Activated CD8-positive, alpha-beta memory T cell treated with anti-CD3 and anti-CD28 coated beads for 1 hour (primary cell): ENCODE results near the gene CGB7.
A peak's percentile ranks its signal among the peaks of the same experiment; 100 is the strongest.
"Not testable (repeated sequence)": the region's sequence is repeated elsewhere in the genome, so short reads cannot be mapped to it uniquely, and the experiment has no call there.

ENCODE experiments used
- DNase-seq, 2 donors: peaks; one replicate each; pipeline ENCODE4 v3.0.0-alpha.2; 2020; ENCODE audit warnings: low read depth in 1 of 2; ENCODE audit errors: extremely low read depth in 1 of 2

The CGB7 gene

DNA sequence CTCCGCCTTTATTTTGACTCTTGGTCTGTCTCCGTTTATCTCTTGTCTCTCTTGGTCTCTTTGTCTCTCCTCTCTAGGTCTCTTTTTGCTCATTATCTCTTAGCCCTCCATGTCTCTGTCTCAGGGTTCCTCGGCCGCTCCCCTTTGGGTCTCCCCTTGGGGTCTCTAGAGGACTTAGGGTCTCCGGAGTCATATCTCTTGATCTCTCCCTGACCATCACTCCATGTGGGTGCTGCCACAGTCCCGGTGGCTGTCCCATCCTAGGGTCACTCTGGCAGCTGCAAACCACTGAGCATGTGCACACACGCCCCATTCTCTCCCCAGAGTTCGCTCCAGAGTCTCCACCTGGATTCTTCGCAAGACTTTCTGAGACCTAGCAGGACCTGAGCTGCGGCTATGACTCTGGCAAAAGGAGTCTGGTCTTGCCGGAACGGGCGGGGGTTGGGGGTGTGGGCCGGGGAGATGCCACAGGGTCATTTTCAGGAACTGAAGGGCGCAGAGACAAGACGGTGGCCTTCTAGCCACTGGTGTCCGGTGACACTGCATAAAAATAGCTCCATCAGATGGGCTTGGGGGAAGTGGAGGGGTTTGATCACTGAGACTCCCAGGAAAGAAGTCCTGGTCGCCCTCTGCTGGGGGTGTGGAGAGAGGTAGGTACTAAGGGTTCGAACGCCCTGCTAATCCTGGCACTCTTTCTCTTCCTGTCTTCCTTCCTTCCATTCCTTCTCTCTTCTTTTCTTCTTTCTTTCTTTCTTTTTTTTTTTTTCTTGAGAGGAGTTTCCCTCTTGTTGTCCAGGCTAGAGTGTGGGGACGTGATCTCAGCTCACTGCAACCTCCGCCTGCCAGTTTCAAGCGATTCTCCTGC, 16.2 kb upstream of the CGB7 start:
- no peak for DNase-seq

DNA sequence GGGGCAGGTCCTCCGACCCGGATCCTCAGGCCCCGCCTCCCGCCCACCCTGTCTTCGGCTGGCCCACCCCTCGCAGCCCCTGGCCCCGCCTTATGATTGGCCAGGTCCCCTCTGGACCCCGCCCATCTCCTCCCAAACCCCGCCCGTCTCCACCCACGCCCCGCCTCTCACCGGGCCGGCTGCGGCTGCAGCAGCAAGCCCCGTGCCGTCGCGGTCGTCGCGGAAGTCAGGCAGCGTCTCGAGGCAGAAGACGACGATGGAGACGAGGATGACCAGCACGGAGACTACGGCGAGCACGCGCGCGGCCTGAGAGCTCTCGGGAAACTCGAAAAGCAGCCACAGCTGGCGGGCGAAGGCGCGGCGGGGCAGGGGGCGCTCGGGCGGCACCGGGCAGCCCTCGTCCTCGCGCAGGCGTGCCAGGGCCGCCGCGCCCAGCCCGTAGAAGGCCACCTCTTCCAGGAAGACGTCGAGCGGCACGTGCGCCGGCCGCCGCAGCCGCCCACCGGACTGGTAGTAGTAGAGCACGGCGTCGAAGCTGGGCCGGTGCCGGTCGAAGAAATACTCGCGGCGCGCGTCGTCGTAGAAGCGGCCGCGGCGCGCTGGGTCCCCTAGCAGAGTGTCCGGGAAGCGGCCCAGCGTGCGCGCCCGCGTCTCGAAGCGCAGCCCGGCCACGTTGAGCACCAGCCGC, 14.5 kb upstream of the CGB7 start:
- DNase-seq, result no peak

DNA sequence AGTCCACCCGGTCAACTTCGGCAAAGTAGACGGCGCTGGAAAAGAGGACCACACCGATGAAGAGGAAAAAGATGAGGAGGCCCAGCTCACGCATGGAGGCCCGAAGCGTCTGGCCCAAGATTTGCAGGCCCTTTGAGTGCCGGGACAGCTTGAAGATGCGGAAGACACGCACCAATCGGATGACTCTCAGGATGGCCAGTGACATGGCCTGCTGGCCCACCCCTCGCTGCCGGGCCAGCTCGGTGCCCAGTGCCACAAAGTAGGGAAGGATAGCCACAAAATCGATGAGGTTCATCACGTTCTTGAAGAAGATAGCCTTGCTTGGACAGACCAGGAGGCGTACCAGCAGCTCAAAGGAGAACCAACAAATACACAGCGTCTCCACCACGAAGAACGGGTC, 12.9 kb upstream of the CGB7 start:
- DNase-seq, result no peak

DNA sequence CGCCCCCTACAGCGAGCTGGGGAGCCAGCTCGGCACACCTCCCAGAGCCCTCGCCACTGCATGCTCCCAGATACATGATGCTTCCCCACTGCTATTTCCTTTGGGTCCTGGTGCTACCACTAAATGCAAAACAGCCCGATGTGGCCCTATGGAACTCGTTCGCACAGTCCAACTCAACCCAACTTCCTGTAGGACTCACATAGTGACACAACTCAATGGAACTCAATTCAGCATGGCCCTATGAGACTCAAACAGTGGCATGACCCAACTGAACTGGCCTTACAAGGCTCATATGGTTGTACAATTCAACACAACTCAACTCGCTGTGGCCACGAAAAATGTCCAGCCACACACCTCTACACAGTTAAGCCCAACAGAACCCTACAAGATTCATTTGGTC, 11.5 kb upstream of the CGB7 start:
- no peak for DNase-seq

DNA sequence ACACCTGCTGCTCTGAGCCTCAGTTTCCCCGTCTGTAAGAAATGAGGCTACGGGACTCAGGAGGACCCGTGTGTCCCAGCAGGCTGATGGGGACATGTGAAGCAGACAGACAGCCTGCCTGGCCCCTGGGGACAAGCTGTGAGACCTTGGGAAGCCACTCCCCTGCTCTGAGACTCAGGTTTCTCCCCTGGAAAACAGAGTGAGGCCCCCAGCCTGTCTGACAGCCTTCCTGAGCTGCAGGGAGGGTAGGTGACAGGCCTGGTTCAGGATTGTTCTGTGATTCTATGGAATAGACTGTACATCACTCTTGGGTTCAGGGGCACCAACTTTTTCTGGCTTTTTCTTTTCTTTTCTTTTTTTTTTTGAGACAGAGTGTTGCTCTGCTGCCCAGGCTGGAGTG, 10.0 kb upstream of the CGB7 start:
- no peak for DNase-seq

DNA sequence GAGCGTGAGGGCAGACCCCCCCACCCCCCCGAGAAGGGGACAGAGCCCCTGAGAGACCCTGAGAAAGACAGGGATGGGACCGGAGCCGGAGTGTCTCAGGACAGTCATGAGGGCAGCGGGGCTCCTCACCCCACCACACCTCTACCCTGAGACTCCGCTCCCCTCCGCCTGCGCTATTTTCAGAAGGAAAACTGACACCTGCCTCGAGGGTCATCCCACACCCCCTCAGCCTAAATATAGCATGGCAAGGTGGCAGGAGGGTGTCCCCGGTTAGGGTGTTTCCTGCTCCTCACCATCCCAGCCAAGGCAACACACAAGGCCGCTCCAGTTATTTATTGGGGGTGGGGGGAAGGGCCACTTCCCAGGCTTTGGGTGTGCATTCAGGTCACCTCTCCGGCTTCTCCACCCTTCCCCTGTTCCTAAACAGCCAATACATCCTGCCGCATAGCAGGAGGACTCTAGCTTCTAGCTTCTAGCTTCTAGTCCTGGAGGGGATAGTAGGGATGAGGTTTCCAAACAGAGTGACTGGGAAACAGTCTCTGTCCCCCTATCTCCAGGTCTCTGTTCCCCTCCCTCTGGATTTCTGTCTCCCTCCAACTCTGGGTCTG, 8.5 kb upstream of the CGB7 start:
- no peak for DNase-seq

DNA sequence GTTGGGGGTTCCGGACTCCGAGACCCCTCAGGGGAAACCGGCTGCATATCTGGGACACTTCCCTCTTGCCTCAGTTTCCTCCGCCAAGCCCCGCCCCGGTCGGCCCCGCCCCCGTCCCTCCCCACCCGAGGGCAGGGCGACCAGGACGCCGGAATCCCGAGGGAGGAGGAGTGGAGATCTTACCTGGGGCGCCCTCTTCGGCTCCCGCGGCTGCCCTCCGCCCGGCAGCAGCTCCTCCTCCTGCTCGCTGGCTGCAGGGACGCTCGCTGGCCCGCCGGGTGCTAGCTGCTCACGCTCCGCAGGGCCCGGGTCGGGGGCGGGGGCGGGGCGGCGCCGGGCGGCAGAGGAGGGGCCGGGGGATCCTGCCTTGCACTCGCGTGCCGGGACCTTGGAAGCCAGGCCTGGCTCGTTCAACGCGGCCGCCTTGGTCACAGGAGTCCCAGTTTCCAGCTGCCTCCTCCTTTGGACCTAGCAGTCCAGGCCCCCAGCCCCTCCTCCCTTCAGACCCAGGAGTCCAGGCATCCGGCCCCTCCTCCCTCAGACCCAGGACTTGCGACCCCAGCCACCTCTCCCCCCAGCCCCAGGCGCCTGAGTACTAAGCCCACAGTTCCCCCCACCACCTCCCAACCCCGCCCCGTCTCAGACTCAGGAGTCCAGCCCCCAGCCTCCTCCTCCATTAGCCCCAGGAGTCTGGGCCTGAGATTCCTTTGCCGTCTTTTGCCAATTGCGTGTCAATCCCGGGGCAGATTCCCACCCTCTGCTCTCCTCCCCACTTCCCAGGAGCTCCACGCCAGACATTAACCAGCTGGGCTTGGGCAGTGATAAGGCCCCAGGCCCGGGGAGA, 7.4 kb upstream of the CGB7 start, which contains the start of gene NTF4:
Gene NTF4 (minus strand): TSS at position 51 of the 844 bp plus-strand sequence. CDS start 2,821 bp downstream, outside the sequence.
- DNase-seq, result no peak

DNA sequence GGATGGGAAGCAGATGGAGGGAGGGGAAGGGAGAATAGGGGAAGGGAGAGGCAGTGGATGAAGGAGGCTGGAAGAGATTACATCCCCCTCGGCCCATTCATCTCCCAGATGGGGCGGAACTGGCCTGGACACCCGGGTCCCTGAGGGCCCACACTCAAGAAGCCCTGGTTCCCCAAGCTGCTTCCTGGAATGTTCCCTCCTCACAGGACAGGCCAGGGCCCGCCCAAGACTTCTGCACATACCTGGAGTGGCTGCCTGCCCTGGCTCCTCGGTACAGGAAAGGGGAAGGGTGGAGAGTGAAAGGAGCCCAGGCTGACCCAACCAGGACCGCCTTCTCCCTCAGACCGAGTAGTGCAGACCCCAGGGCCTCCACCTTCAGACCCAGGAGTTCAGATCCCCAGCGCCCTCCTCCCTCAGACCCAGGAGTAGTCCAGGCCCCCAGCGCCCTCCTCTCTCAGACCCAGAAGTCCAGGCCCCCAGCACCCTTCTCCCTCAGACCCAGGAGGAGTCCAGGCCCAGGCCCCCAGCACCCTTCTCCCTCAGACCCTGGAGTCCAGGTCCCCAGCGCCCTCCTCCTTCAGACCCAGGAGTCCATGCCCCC, 6.6 kb upstream of the CGB7 start:
- no peak for DNase-seq

DNA sequence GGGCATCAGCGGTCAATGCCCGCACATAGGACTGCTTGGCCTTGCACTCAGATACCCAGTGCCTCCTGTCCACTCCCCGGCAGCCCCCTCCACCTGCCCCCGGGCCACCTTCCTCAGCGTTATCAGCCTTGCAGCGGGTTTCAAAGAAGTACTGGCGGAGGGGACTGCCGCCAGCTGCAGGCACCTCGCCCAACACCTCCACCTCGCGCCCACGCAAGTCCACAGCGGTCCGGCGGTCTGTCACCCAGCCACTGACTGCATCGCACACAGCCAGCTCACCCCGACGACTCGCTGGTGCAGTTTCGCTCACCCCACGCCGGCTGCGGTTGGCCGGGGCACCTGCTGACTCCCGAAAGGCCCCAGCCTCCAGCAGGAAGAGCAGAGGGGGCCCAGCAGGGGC, 3.9 kb upstream of the CGB7 start:
- no peak for DNase-seq

DNA sequence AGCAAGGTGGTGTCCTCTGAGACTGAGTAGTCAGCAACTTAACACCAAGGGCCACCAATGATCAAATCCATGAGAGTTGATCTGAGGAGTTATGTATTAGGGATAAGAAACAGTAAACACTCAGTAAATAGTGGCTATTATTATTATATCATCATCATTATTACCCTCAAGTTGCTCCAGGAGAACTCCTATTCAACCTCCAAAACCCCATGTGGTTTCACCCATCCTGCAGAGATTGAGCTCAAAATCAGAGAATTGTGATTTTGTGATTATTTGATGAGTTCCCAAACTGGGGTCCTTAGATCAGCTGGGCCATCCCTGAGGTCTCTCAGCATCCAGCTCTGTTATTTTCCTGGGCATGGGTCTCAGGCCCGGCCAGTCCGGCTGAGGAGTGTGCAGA, 3.5 kb upstream of the CGB7 start:
- no peak for DNase-seq

DNA sequence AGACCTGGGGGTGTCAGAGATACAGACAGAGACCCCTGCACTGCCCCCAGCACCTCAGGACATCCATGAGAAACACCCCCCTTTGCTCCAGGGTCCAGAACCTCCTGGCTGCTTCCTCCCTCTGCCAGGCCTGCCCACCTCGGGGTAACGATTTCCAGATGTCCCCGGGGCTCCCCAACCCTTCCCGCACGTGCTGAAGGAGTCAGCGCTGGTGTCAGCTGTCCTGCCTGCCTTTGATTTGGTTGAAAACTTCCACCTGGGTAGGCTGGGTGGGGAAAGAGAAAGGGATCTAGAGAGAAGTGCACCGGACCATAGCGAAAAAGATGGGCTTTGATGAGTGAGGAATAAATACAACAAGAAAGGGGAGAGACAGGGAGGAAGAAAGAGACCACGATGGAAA, 1.5 kb upstream of the CGB7 start:
- DNase-seq, result no peak

DNA sequence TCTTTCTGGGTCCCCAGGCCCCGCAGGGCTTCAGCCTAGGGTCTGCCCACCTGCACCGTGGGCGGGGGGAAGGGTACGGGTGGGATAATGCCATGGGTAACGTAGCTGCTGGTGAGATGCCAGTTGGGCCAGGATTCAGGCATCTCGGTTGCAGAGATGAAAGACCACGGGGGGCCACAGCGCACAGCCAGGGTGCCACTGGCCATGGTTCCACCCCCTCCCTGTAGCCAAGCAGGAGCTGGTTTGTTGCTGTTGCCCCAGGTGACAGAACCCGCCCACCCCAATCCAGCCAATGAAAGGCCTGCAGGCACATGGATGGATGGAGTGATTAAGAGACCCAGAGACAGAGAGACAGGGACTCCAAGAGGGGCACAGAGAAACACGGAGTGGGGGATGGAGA, 1.0 kb upstream of the CGB7 start:
- DNase-seq, result no peak

DNA sequence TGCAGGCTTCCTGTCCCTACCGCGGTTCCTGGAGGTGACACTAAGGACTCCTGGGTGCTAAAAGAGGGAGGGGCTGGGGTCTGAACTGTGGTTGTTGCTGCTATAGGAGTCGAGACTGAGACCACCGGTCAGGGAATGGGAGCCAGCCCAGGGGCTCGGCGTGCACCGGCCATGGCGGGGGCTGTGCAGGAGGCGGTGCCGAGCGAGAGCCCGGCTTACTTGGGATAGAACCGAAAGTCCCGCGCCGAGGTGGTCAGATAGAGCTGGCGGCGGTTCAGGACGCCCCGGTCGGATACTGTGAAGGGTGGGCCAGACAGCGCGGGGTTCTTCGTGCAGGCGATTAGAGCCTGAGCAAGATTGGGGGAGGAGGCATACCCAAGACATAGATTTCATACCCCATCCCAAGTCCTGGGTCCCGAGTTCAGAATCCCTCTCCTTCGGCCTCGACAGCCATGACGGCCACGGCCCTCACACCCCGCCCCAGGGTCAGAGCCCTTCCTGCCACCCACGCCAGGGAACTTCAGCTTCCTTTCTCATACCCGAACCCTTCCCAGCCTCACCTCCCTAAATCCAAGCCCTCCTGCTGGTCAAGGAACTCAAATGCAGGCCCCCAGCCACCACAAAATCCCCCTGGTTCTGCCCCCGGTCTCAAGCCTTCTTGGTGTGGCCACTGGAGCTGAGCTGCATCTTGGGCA, 500 bp downstream of the CGB7 start:
- DNase-seq, result not testable (repeated sequence)

DNA sequence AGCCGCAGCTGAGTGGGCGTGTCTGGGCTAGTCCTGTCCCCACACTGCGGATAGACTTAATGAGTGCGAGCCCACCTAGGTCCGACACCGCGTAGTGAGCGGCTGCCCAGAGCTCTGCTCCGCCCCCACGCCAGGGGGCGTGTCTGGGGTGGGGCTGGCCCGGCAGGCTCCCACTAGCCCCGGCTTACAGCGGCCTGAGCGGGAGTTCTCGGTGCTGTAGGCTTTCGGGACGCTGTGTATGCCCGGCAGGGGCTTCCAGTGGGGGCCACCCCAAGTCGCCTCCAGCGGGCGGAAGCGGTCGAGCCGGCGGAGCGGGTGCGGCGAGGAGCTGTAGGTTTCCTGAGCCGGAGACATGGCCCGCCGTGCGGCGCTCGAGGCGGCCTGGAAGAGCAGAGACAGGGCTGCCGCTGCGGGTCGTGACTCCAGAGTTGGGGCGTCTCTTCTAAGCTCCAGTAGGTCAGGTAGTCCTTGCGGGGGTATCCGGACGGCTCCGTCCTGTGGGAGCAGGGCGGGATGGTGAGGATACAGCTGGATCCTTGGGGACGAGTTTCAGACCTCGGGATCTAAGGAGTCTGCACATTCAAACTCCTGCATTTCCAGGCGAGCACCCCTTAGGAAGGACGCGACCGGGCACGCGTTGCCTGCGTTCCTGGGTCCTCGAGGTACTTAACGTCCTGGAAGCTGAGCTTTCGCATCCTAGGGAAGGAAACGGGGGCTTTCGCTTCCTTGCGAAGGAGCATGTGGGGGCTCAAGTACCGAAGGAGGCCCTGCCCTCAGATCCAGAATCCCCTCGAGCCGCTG, 1.2 kb downstream of the CGB7 start:
- peak in 1 of 2 donors; percentile 38 for DNase-seq

DNA sequence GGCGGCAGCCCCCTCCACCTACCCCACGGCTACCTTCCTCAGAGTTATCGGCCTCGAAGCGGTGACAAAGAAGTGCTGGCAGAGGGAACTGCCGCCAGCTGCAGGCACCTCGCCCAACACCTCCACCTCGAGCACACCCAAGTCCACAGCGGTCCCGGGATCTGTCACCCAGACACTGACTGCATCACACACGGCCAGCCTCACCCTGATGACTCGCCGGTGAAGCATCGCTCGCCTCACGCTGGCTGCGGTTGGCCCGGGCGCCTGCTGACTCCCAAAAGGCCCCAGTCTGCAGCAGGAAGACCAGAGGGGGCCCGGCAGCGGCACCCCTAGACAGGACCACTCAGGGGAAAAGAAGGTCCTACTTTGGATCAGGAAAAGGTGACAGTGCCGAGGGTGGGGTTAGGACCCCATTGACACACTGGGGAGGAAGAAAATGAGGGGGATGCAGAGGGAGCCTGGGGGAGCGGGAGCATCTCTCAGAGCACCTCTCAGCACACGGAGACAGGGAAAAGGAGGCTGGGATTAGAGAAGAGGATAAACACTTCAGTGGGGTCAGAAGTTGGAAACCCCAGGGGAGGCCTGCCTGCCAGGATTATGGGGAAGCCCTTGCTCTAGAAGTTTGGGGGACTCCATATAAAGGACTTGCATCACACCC, 7.0 kb downstream of the CGB7 start:
- not testable (repeated sequence) for DNase-seq

DNA sequence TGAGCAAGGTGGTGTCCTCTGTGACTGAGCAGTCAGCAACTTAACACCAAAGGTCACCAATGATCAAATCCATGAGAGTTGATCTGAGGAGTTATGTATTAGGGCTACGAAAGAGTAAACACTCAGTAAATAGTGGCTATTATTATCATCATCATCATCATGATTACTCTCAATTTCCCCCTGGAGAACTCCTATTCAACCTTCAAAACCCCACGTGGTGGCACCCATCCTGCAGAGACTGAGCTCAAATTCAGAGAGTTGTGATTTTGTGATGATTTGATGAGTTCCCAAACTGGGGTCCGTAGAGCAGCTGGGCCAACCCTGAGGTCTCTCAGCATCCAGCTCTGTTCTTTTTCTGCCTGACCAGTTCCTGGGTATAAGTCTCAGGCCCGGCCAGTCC, 7.7 kb downstream of the CGB7 start:
- not testable (repeated sequence) for DNase-seq

DNA sequence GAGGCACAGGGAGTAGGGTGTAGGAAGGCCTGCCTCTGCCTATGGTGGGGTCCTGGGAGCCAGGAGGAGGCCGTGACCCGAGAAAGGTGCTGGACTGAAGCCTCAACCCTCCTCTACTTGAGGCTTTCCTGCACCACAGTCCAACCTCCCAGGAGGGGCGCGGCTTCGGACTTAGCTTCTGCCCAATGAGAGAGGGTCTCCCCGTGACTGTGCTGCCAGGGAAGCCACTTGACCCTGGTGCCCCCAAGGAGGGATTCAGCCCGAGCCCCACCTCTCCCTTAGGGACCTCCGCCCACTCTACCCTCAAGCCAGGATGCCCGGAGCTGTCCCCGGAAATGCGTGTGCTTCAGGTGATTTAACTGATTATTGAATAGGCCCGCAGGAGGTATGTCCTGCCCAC, 8.5 kb downstream of the CGB7 start, which contains the start of gene CGB8:
Gene CGB8 (minus strand): TSS at position 101 of the 400 bp plus-strand sequence. CDS start 372 bp downstream, outside the sequence.
- DNase-seq, result not testable (repeated sequence)

DNA sequence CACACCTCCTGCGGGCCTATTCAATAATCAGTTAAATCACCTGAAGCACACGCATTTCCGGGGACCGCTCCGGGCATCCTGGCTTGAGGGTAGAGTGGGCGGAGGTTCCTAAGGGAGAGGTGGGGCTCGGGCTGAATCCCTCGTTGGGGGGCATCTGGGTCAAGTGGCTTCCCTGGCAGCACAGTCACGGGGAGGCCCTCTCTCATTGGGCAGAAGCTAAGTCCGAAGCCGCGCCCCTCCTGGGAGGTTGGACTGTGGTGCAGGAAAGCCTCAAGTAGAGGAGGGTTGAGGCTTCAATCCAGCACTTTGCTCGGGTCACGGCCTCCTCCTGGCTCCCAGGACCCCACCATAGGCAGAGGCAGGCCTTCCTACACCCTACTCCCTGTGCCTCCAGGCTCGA, 14.0 kb downstream of the CGB7 start, which contains the start of gene CGB5:
Gene CGB5 (plus strand): TSS at position 301 of the 400 bp plus-strand sequence. CDS start 362 bp downstream, outside the sequence.
- DNase-seq, result not testable (repeated sequence)
